Common myeloid progenitor, CD34-positive (primary cell): ENCODE results near the gene NPAT.

Experiments used
- CTCF ChIA-PET: fragments of 350-600 bp; sonication (Branson Sonifier 250); formaldehyde crosslinking; loops from one replicate; lab custom pipeline; 2021; ENCODE audit warnings: antibody characterized with exemption; lab: Charles Lee
- POLR2A ChIA-PET: fragments of 350-600 bp; sonication (Branson Sonifier 250); formaldehyde crosslinking; loops from one replicate; lab custom pipeline; 2021; ENCODE audit warnings: antibody characterized with exemption; lab: Charles Lee
- DNase-seq, 3 donors: peaks; one replicate each; pipeline versions ENCODE4 v3.0.0 to v3.0.0-alpha.2; 2013
- H3K27ac ChIP-seq, 2 experiments: 1 replicate in 1 of 2; 2 replicates in 1 of 2; pipeline ENCODE4 v1.7.0; 2013; ENCODE audit warnings: inconsistent platforms in 2 of 2, low read length in 2 of 2, mild to moderate bottlenecking in 2 of 2, low read depth in 1 of 2, moderate library complexity in 1 of 2; ENCODE audit not compliant: severe bottlenecking in 2 of 2, insufficient read depth in 1 of 2, poor library complexity in 1 of 2
- H3K27me3 ChIP-seq, 5 experiments: replicated peaks in 2 of 5; 1 replicate in 3 of 5; 2 replicates in 2 of 5; pipeline versions ENCODE4 v1.6.1 to v1.7.0; 2013; ENCODE audit warnings: low read length in 4 of 5, mild to moderate bottlenecking in 2 of 5, moderate library complexity in 2 of 5, inconsistent platforms in 1 of 5; ENCODE audit not compliant: insufficient read depth in 5 of 5, control insufficient read depth in 4 of 5
- H3K36me3 ChIP-seq, 4 experiments: 1 replicate in 2 of 4; 2 replicates in 2 of 4; pipeline versions ENCODE4 v1.6.1 to v1.7.0; 2013; ENCODE audit warnings: low read length in 3 of 4, control low read depth in 1 of 4, mild to moderate bottlenecking in 1 of 4; ENCODE audit not compliant: control insufficient read depth in 4 of 4, insufficient read depth in 4 of 4
- H3K4me1 ChIP-seq, 4 experiments: 1 replicate in 3 of 4; 2 replicates in 1 of 4; pipeline versions ENCODE4 v1.6.1 to v1.7.1; 2013; ENCODE audit warnings: low read length in 3 of 4, mild to moderate bottlenecking in 3 of 4, control low read depth in 1 of 4, inconsistent platforms in 1 of 4, moderate library complexity in 1 of 4; ENCODE audit not compliant: control insufficient read depth in 4 of 4, insufficient read depth in 4 of 4; ENCODE audit errors: control extremely low read depth in 1 of 4
- H3K4me3 ChIP-seq, 7 experiments: 1 replicate in 4 of 7; 2 replicates in 3 of 7; pipeline versions ENCODE4 v1.5.1 to v1.7.0; 2013; ENCODE audit warnings: mild to moderate bottlenecking in 7 of 7, low read length in 6 of 7, moderate library complexity in 6 of 7, inconsistent platforms in 2 of 7, low read depth in 2 of 7, control low read depth in 1 of 7; ENCODE audit not compliant: insufficient read depth in 4 of 7, control insufficient read depth in 1 of 7; ENCODE audit errors: extremely low read depth in 1 of 7
- H3K9me3 ChIP-seq, 5 experiments: 1 replicate in 4 of 5; 2 replicates in 1 of 5; pipeline versions ENCODE4 v1.6.1 to v1.7.1; 2013; ENCODE audit warnings: low read length in 4 of 5, mild to moderate bottlenecking in 2 of 5, inconsistent platforms in 1 of 5, low read depth in 1 of 5, moderate library complexity in 1 of 5; ENCODE audit not compliant: control insufficient read depth in 4 of 5, insufficient read depth in 2 of 5; ENCODE audit errors: control extremely low read depth in 1 of 5
- WGBS: methylation state at CpG from one replicate; pipeline ENCODE4 v1.1.5; 2013; ENCODE audit not compliant: insufficient coverage; 5-methylcytosine and 5-hydroxymethylcytosine counted together

The NPAT gene

GRCh38 chr11:108115500-108116140, 106.8 kb downstream of the NPAT start:
- WGBS, result 64% methylated on average over 3 of the region's 5 CpGs
- no peaks in the 10 kb centered on the region for H3K4me1 ChIP-seq
- peak in 2 of 3 donors; percentile 17 to 48 for DNase-seq
- H3K27ac ChIP-seq, result no peak overlapping the region
- H3K9me3 ChIP-seq, result no peaks in the 10 kb centered on the region
- POLR2A ChIA-PET, result no interaction called here
- CTCF ChIA-PET, result no interaction called here
- H3K36me3 ChIP-seq, result no peaks in the 10 kb centered on the region
- H3K27me3 ChIP-seq, result no peaks in the 10 kb centered on the region
- no peak overlapping the region for H3K4me3 ChIP-seq

GRCh38 chr11:108112057-108112456, 110.4 kb downstream of the NPAT start:
- no peak for DNase-seq
- peaks cover 0 to 2% (median 0%) of the 10 kb centered on the region in 4 experiments for H3K36me3 ChIP-seq
- H3K27ac ChIP-seq, result no peak overlapping the region
- no peak overlapping the region for H3K4me3 ChIP-seq
- H3K9me3 ChIP-seq, result no peaks in the 10 kb centered on the region
- CTCF ChIA-PET, result no interaction called here
- no peaks in the 10 kb centered on the region for H3K4me1 ChIP-seq
- no peaks in the 10 kb centered on the region for H3K27me3 ChIP-seq
- 96% methylated on average over 2 of the region's 2 CpGs for WGBS
- POLR2A ChIA-PET, result no interaction called here

GRCh38 chr11:108111126-108111525, 111.3 kb downstream of the NPAT start:
- Histone ChIP-seq H3K27ac (no peak overlapping the region), H3K4me3 (no peak overlapping the region), H3K4me1 (no peaks in the 10 kb centered on the region), H3K27me3 (no peaks in the 10 kb centered on the region), H3K36me3 (peaks cover 0 to 2% (median under 1%) of the 10 kb centered on the region in 4 experiments), H3K9me3 (no peaks in the 10 kb centered on the region)
- DNase-seq, result peak in 1 of 3 donors; percentile 5
- CTCF ChIA-PET, result interaction anchor here (1.4 kb wide), 1 partner anchor 14 kb away, joined by 3 read pairs; no protein-coding TSS in a partner anchor
- POLR2A ChIA-PET, result no interaction called here
- whole genome bisulfite sequencing, result 97% methylated on average over 4 of the region's 4 CpGs
